Measurements from ENCODE around the gene JAZF1. TPM values are rescaled to one million over a fixed set of nuclear protein-coding genes. Genes with fewer than 3 reads are reported as not detected.

Gene JAZF1
- total and polyA plus RNA-seq, 2 donors = 3.9 to 14.5 TPM

- peaks cover 0 to 5% of the 10 kb centered on the region in 2 donors for H3K4me1 ChIP-seq (ENCODE audit: control insufficient read depth in 2 of 2, insufficient read depth in 2 of 2, low read length in 2 of 2)
- WGBS = 95% methylated on average over 9 of the region's 9 CpGs
- no peaks in the 10 kb centered on the region for H3K27me3 ChIP-seq (ENCODE audit: control insufficient read depth in 2 of 2, insufficient read depth in 1 of 2, low read length in 1 of 2)
- H3K4me3 ChIP-seq (ENCODE audit: low read length in 2 of 2) = no peak overlapping the region
- H3K27ac ChIP-seq (ENCODE audit: low read depth in 1 of 2, low read length in 1 of 2) = no peak overlapping the region
- H3K36me3 ChIP-seq (ENCODE audit: control insufficient read depth in 2 of 2, insufficient read depth in 2 of 2, low read length in 1 of 2) = peaks cover 0 to 3% of the 10 kb centered on the region in 2 donors
- H3K9me3 ChIP-seq (ENCODE audit: control insufficient read depth in 2 of 2, insufficient read depth in 1 of 2, low read length in 1 of 2) = no peaks in the 10 kb centered on the region
- DNase-seq (ENCODE audit: low read depth in 6 of 9, low spot score in 9 of 9) = no peak
Measured at GRCh38 chr7:27842851-27843250, 337.7 kb downstream of the JAZF1 start.

GRCh38 chr7:27842094-27842692, 338.4 kb downstream of the JAZF1 start:
- no peak for DNase-seq (ENCODE audit: low read depth in 6 of 9, low spot score in 9 of 9)
- Histone ChIP-seq H3K27ac (ENCODE audit: low read depth in 1 of 2, low read length in 1 of 2) (no peak overlapping the region), H3K4me3 (ENCODE audit: low read length in 2 of 2) (no peak overlapping the region), H3K27me3 (ENCODE audit: control insufficient read depth in 2 of 2, insufficient read depth in 1 of 2, low read length in 1 of 2) (no peaks in the 10 kb centered on the region), H3K4me1 (ENCODE audit: control insufficient read depth in 2 of 2, insufficient read depth in 2 of 2, low read length in 2 of 2) (peaks cover 0 to 5% of the 10 kb centered on the region in 2 donors), H3K9me3 (ENCODE audit: control insufficient read depth in 2 of 2, insufficient read depth in 1 of 2, low read length in 1 of 2) (no peaks in the 10 kb centered on the region), H3K36me3 (ENCODE audit: control insufficient read depth in 2 of 2, insufficient read depth in 2 of 2, low read length in 1 of 2) (peaks cover 0 to 3% of the 10 kb centered on the region in 2 donors)
- 92% methylated on average over 14 of the region's 14 CpGs for WGBS

- no peaks in the 10 kb centered on the region for H3K27me3 ChIP-seq (ENCODE audit: control insufficient read depth in 2 of 2, insufficient read depth in 1 of 2, low read length in 1 of 2)
- WGBS = 98% methylated on average over 18 of the region's 18 CpGs
- H3K27ac ChIP-seq (ENCODE audit: low read depth in 1 of 2, low read length in 1 of 2) = no peak overlapping the region
- DNase-seq (ENCODE audit: low read depth in 6 of 9, low spot score in 9 of 9) = no peak
- H3K36me3 ChIP-seq (ENCODE audit: control insufficient read depth in 2 of 2, insufficient read depth in 2 of 2, low read length in 1 of 2) = peaks cover 0 to 3% of the 10 kb centered on the region in 2 donors
- no peaks in the 10 kb centered on the region for H3K9me3 ChIP-seq (ENCODE audit: control insufficient read depth in 2 of 2, insufficient read depth in 1 of 2, low read length in 1 of 2)
- peaks cover 0 to 5% of the 10 kb centered on the region in 2 donors for H3K4me1 ChIP-seq (ENCODE audit: control insufficient read depth in 2 of 2, insufficient read depth in 2 of 2, low read length in 2 of 2)
- H3K4me3 ChIP-seq (ENCODE audit: low read length in 2 of 2) = no peak overlapping the region
Measured at GRCh38 chr7:27840760-27841364, 339.7 kb downstream of the JAZF1 start.

GRCh38 chr7:27840313-27840712, 340.3 kb downstream of the JAZF1 start:
- Histone ChIP-seq H3K36me3 (ENCODE audit: control insufficient read depth in 2 of 2, insufficient read depth in 2 of 2, low read length in 1 of 2) (peaks cover 0 to 3% of the 10 kb centered on the region in 2 donors), H3K4me1 (ENCODE audit: control insufficient read depth in 2 of 2, insufficient read depth in 2 of 2, low read length in 2 of 2) (peaks cover 0 to 5% of the 10 kb centered on the region in 2 donors), H3K4me3 (ENCODE audit: low read length in 2 of 2) (no peak overlapping the region), H3K27me3 (ENCODE audit: control insufficient read depth in 2 of 2, insufficient read depth in 1 of 2, low read length in 1 of 2) (no peaks in the 10 kb centered on the region), H3K9me3 (ENCODE audit: control insufficient read depth in 2 of 2, insufficient read depth in 1 of 2, low read length in 1 of 2) (no peaks in the 10 kb centered on the region), H3K27ac (ENCODE audit: low read depth in 1 of 2, low read length in 1 of 2) (no peak overlapping the region)
- DNase-seq (ENCODE audit: low read depth in 6 of 9, low spot score in 9 of 9) = peak in 3 of 9 donors; percentile 5 to 10 (median 8)
- WGBS = 82% methylated on average over 8 of the region's 8 CpGs

GRCh38 chr7:27839099-27839498, 341.5 kb downstream of the JAZF1 start:
- DNase-seq (ENCODE audit: low read depth in 6 of 9, low spot score in 9 of 9) = no peak
- no peaks in the 10 kb centered on the region for H3K27me3 ChIP-seq (ENCODE audit: control insufficient read depth in 2 of 2, insufficient read depth in 1 of 2, low read length in 1 of 2)
- H3K9me3 ChIP-seq (ENCODE audit: control insufficient read depth in 2 of 2, insufficient read depth in 1 of 2, low read length in 1 of 2) = no peaks in the 10 kb centered on the region
- 97% methylated on average over 10 of the region's 10 CpGs for WGBS
- H3K36me3 ChIP-seq (ENCODE audit: control insufficient read depth in 2 of 2, insufficient read depth in 2 of 2, low read length in 1 of 2) = peaks cover under 1 to 3% of the 10 kb centered on the region in 2 donors
- H3K27ac ChIP-seq (ENCODE audit: low read depth in 1 of 2, low read length in 1 of 2) = no peak overlapping the region
- H3K4me1 ChIP-seq (ENCODE audit: control insufficient read depth in 2 of 2, insufficient read depth in 2 of 2, low read length in 2 of 2) = peaks cover 0 to 5% of the 10 kb centered on the region in 2 donors
- no peak overlapping the region for H3K4me3 ChIP-seq (ENCODE audit: low read length in 2 of 2)

GRCh38 chr7:27836536-27836935, 344.1 kb downstream of the JAZF1 start:
- no peak for DNase-seq (ENCODE audit: low read depth in 6 of 9, low spot score in 9 of 9)
- Histone ChIP-seq H3K36me3 (ENCODE audit: control insufficient read depth in 2 of 2, insufficient read depth in 2 of 2, low read length in 1 of 2) (peaks cover 3 to 8% of the 10 kb centered on the region in 2 donors), H3K9me3 (ENCODE audit: control insufficient read depth in 2 of 2, insufficient read depth in 1 of 2, low read length in 1 of 2) (no peaks in the 10 kb centered on the region), H3K27ac (ENCODE audit: low read depth in 1 of 2, low read length in 1 of 2) (no peak overlapping the region), H3K27me3 (ENCODE audit: control insufficient read depth in 2 of 2, insufficient read depth in 1 of 2, low read length in 1 of 2) (no peaks in the 10 kb centered on the region), H3K4me3 (ENCODE audit: low read length in 2 of 2) (no peak overlapping the region), H3K4me1 (ENCODE audit: control insufficient read depth in 2 of 2, insufficient read depth in 2 of 2, low read length in 2 of 2) (peaks cover 0 to 5% of the 10 kb centered on the region in 2 donors)
- 98% methylated on average over 2 of the region's 2 CpGs for WGBS

- H3K36me3 ChIP-seq (ENCODE audit: control insufficient read depth in 2 of 2, insufficient read depth in 2 of 2, low read length in 1 of 2) = peaks cover under 1 to 8% of the 10 kb centered on the region in 2 donors
- no peak overlapping the region for H3K27ac ChIP-seq (ENCODE audit: low read depth in 1 of 2, low read length in 1 of 2)
- no peaks in the 10 kb centered on the region for H3K9me3 ChIP-seq (ENCODE audit: control insufficient read depth in 2 of 2, insufficient read depth in 1 of 2, low read length in 1 of 2)
- H3K4me1 ChIP-seq (ENCODE audit: control insufficient read depth in 2 of 2, insufficient read depth in 2 of 2, low read length in 2 of 2) = peaks cover 0 to 5% of the 10 kb centered on the region in 2 donors
- H3K27me3 ChIP-seq (ENCODE audit: control insufficient read depth in 2 of 2, insufficient read depth in 1 of 2, low read length in 1 of 2) = no peaks in the 10 kb centered on the region
- no peak overlapping the region for H3K4me3 ChIP-seq (ENCODE audit: low read length in 2 of 2)
- WGBS = over 99% methylated on average over 7 of the region's 7 CpGs
- DNase-seq (ENCODE audit: low read depth in 6 of 9, low spot score in 9 of 9) = no peak
Measured at GRCh38 chr7:27835376-27835775, 345.2 kb downstream of the JAZF1 start.

- no peaks in the 10 kb centered on the region for H3K27me3 ChIP-seq (ENCODE audit: control insufficient read depth in 2 of 2, insufficient read depth in 1 of 2, low read length in 1 of 2)
- H3K4me1 ChIP-seq (ENCODE audit: control insufficient read depth in 2 of 2, insufficient read depth in 2 of 2, low read length in 2 of 2) = no peaks in the 10 kb centered on the region
- H3K36me3 ChIP-seq (ENCODE audit: control insufficient read depth in 2 of 2, insufficient read depth in 2 of 2, low read length in 1 of 2) = peaks cover 0 to 8% of the 10 kb centered on the region in 2 donors
- H3K9me3 ChIP-seq (ENCODE audit: control insufficient read depth in 2 of 2, insufficient read depth in 1 of 2, low read length in 1 of 2) = no peaks in the 10 kb centered on the region
- no peak for DNase-seq (ENCODE audit: low read depth in 6 of 9, low spot score in 9 of 9)
- no peak overlapping the region for H3K27ac ChIP-seq (ENCODE audit: low read depth in 1 of 2, low read length in 1 of 2)
- H3K4me3 ChIP-seq (ENCODE audit: low read length in 2 of 2) = no peak overlapping the region
- WGBS = 98% methylated on average over 7 of the region's 7 CpGs
Measured at GRCh38 chr7:27834179-27834921, 346.2 kb downstream of the JAZF1 start.

GRCh38 chr7:27826357-27826756, 354.2 kb downstream of the JAZF1 start:
- whole genome bisulfite sequencing = 99% methylated on average over 5 of the region's 5 CpGs
- Histone ChIP-seq H3K27ac (ENCODE audit: low read depth in 1 of 2, low read length in 1 of 2) (no peak overlapping the region), H3K4me1 (ENCODE audit: control insufficient read depth in 2 of 2, insufficient read depth in 2 of 2, low read length in 2 of 2) (no peaks in the 10 kb centered on the region), H3K4me3 (ENCODE audit: low read length in 2 of 2) (no peak overlapping the region), H3K27me3 (ENCODE audit: control insufficient read depth in 2 of 2, insufficient read depth in 1 of 2, low read length in 1 of 2) (no peaks in the 10 kb centered on the region), H3K9me3 (ENCODE audit: control insufficient read depth in 2 of 2, insufficient read depth in 1 of 2, low read length in 1 of 2) (no peaks in the 10 kb centered on the region), H3K36me3 (ENCODE audit: control insufficient read depth in 2 of 2, insufficient read depth in 2 of 2, low read length in 1 of 2) (peaks cover 6 to 7% of the 10 kb centered on the region in 2 donors)
- DNase-seq (ENCODE audit: low read depth in 6 of 9, low spot score in 9 of 9) = no peak

All from thymus (tissue), 11 donors.